Activated effector memory CD4-positive, alpha-beta T cell treated with anti-CD3 and anti-CD28 coated beads, Interleukin-2, amount 50 U/mL, for 16 hours (primary cell): ENCODE measurements around the gene SPATA6L.

Source experiments
- DNase-seq: peaks from one replicate; pipeline ENCODE4 v3.0.0-alpha.2; 2020

The SPATA6L gene

GRCh38 chr9:4620881-4621555 lies 45.3 kb downstream of the SPATA6L start:
- DNase-seq = no peak

- DNase-seq = no peak
Observed at GRCh38 chr9:4620057-4620765, 46.1 kb downstream of the SPATA6L start.

GRCh38 chr9:4618700-4619099 lies 47.6 kb downstream of the SPATA6L start:
- DNase-seq = no peak

- no peak for DNase-seq
Observed at GRCh38 chr9:4617752-4618151, 48.5 kb downstream of the SPATA6L start.

GRCh38 chr9:4615778-4616177 lies 50.5 kb downstream of the SPATA6L start:
- DNase-seq = no peak

- no peak for DNase-seq
Observed at GRCh38 chr9:4615251-4615650, 51.0 kb downstream of the SPATA6L start.

- no peak for DNase-seq
Observed at GRCh38 chr9:4614627-4615026, 51.7 kb downstream of the SPATA6L start.

GRCh38 chr9:4606033-4606432 lies 60.2 kb downstream of the SPATA6L start:
- DNase-seq = peak; percentile 67

- DNase-seq = peak; percentile 74
Observed at GRCh38 chr9:4604678-4605095, 61.6 kb downstream of the SPATA6L start.

- no peak for DNase-seq
Observed at GRCh38 chr9:4603830-4604229, 62.5 kb downstream of the SPATA6L start.

GRCh38 chr9:4600368-4600767 lies 65.9 kb downstream of the SPATA6L start:
- no peak for DNase-seq

GRCh38 chr9:4596165-4596922 lies 69.9 kb downstream of the SPATA6L start:
- DNase-seq = peak; percentile 75

GRCh38 chr9:4594994-4595393 lies 71.3 kb downstream of the SPATA6L start:
- no peak for DNase-seq

GRCh38 chr9:4594545-4594944 lies 71.7 kb downstream of the SPATA6L start:
- no peak for DNase-seq

GRCh38 chr9:4592886-4593285 lies 73.4 kb downstream of the SPATA6L start:
- no peak for DNase-seq

GRCh38 chr9:4592295-4592694 lies 74.0 kb downstream of the SPATA6L start:
- no peak for DNase-seq

- no peak for DNase-seq
Observed at GRCh38 chr9:4591123-4591500, 75.2 kb downstream of the SPATA6L start.

GRCh38 chr9:4590430-4591122 lies 75.7 kb downstream of the SPATA6L start:
- DNase-seq = no peak

GRCh38 chr9:4588721-4589120 lies 77.6 kb downstream of the SPATA6L start:
- DNase-seq = no peak

GRCh38 chr9:4585135-4585534 lies 81.1 kb downstream of the SPATA6L start:
- DNase-seq = no peak

GRCh38 chr9:4584636-4585035 lies 81.6 kb downstream of the SPATA6L start:
- no peak for DNase-seq

- no peak for DNase-seq
Observed at GRCh38 chr9:4583001-4583400, 83.3 kb downstream of the SPATA6L start.

GRCh38 chr9:4581861-4582565 lies 84.3 kb downstream of the SPATA6L start:
- DNase-seq = no peak
